IMR-90 (cell line): ENCODE data around the gene MSANTD1. TPM values are rescaled to one million over a fixed set of nuclear protein-coding genes. Genes with fewer than 3 reads are reported as not detected.

Experiments used
- ATAC-seq: fragments of 200-7000 bp; cut with Tn5 transposase; 2 replicates; pipeline ENCODE4 v1.9.1; 2020; ENCODE audit warnings: low read depth, mild to moderate bottlenecking, moderate library complexity
- BruUV-seq: library from RNA; stranded (reverse); fragments of 400-500 nt; replicated peaks from 2 replicates; lab custom pipeline; 2021; lab: Mats Ljungman, UMichigan
- CTCF ChIA-PET: fragments of 300-600 bp; formaldehyde crosslinking; extraction: SDS; loops from one replicate; lab custom pipeline; 2021; ENCODE audit warnings: antibody characterized with exemption; lab: Yijun Ruan, JAX
- POLR2A ChIA-PET: fragments of 300-600 bp; sonication (Branson Sonifier 250); formaldehyde crosslinking; loops from one replicate; lab custom pipeline; 2022; ENCODE audit warnings: antibody characterized with exemption; ENCODE audit not compliant: unreplicated experiment; lab: Charles Lee
- DNase-seq: peaks from one replicate; pipeline ENCODE4 v3.0.0; 2013
- H2AFZ ChIP-seq: replicated peaks from 2 replicates; pipeline ENCODE3; 2013; ENCODE audit warnings: low read length, mild to moderate bottlenecking; ENCODE audit not compliant: poor library complexity
- H2AK5ac ChIP-seq: 2 replicates; pipeline ENCODE4 v1.6.1; 2013; ENCODE audit warnings: low read depth, low read length, inconsistent platforms
- H2AK9ac ChIP-seq: replicated peaks from 2 replicates; pipeline ENCODE3; 2013; ENCODE audit warnings: mild to moderate bottlenecking, low read depth, low read length, moderate library complexity; ENCODE audit not compliant: poor library complexity
- H2BK120ac ChIP-seq: 2 replicates; pipeline ENCODE4 v1.6.1; 2013; ENCODE audit warnings: low read depth, low read length, inconsistent platforms
- H2BK15ac ChIP-seq: 3 replicates; pipeline ENCODE4 v1.6.1; 2013; ENCODE audit warnings: low read depth, low read length, inconsistent platforms
- H2BK20ac ChIP-seq: 2 replicates; pipeline ENCODE4 v1.6.1; 2013; ENCODE audit warnings: low read depth, mild to moderate bottlenecking, inconsistent platforms, low read length, moderate library complexity
- H2BK5ac ChIP-seq: 2 replicates; pipeline ENCODE4 v1.6.1; 2013; ENCODE audit warnings: mild to moderate bottlenecking, low read depth, low read length, inconsistent platforms; ENCODE audit not compliant: poor library complexity, severe bottlenecking
- H3K14ac ChIP-seq: replicated peaks from 2 replicates; pipeline ENCODE4 v1.6.1; 2013; ENCODE audit warnings: low read depth, low read length, inconsistent platforms
- H3K18ac ChIP-seq: 2 replicates; pipeline ENCODE4 v1.6.1; 2013; ENCODE audit warnings: low read depth, low read length, control low read depth
- H3K23ac ChIP-seq: 2 replicates; pipeline ENCODE4 v1.6.1; 2013; ENCODE audit warnings: low read depth, low read length, inconsistent platforms
- H3K27ac ChIP-seq: 2 replicates; pipeline ENCODE4 v1.5.1; 2013; ENCODE audit warnings: mild to moderate bottlenecking, control low read depth, low read length; ENCODE audit not compliant: insufficient read depth
- H3K27me3 ChIP-seq: 2 replicates; pipeline ENCODE4 v1.6.1; 2013; ENCODE audit warnings: low read length; ENCODE audit not compliant: control insufficient read depth, insufficient read depth
- H3K36me3 ChIP-seq: 2 replicates; pipeline ENCODE4 v1.6.1; 2013; ENCODE audit warnings: low read length, mixed read lengths; ENCODE audit not compliant: control insufficient read depth, insufficient read depth
- H3K4ac ChIP-seq: 2 replicates; pipeline ENCODE4 v1.6.1; 2013; ENCODE audit warnings: low read depth, low read length, inconsistent platforms
- H3K4me1 ChIP-seq: 2 replicates; pipeline ENCODE4 v1.6.1; 2013; ENCODE audit warnings: low read length, mixed read lengths; ENCODE audit not compliant: control insufficient read depth, insufficient read depth
- H3K4me2 ChIP-seq: 2 replicates; pipeline ENCODE4 v1.6.1; 2013; ENCODE audit warnings: low read depth, mild to moderate bottlenecking, control low read depth, low read length, moderate library complexity
- H3K4me3 ChIP-seq: 2 replicates; pipeline ENCODE4 v1.5.1; 2013; ENCODE audit warnings: low read depth, mild to moderate bottlenecking, control low read depth, low read length, moderate library complexity; ENCODE audit not compliant: insufficient read depth
- H3K56ac ChIP-seq: 2 replicates; pipeline ENCODE4 v1.6.1; 2013; ENCODE audit warnings: low read length, inconsistent platforms; ENCODE audit not compliant: insufficient read depth; ENCODE audit errors: extremely low read depth
- H3K79me1 ChIP-seq, 2 experiments: 2 replicates each; pipeline ENCODE4 v1.6.1; 2013; ENCODE audit warnings: low read length in 2 of 2, inconsistent platforms in 1 of 2, low read depth in 1 of 2
- H3K9ac ChIP-seq: 2 replicates; pipeline ENCODE4 v1.6.1; 2013; ENCODE audit warnings: low read depth, low read length, control low read depth
- H3K9me1 ChIP-seq: 2 replicates; pipeline ENCODE4 v1.6.1; 2013; ENCODE audit warnings: low read length, inconsistent platforms; ENCODE audit not compliant: insufficient read depth
- H3K9me3 ChIP-seq: 2 replicates; pipeline ENCODE4 v1.6.1; 2013; ENCODE audit warnings: low read length; ENCODE audit not compliant: control insufficient read depth, insufficient read depth
- H4K20me1 ChIP-seq: 2 replicates; pipeline ENCODE4 v1.6.1; 2013; ENCODE audit warnings: low read length, inconsistent platforms; ENCODE audit not compliant: insufficient read depth
- H4K5ac ChIP-seq: 2 replicates; pipeline ENCODE4 v1.6.1; 2013; ENCODE audit warnings: mild to moderate bottlenecking, low read depth, low read length, control low read depth
- H4K8ac ChIP-seq, 2 experiments: 2 replicates each; pipeline ENCODE4 v1.6.1; 2013; ENCODE audit warnings: low read depth in 2 of 2, low read length in 2 of 2, control low read depth in 1 of 2, inconsistent platforms in 1 of 2
- H4K91ac ChIP-seq: 2 replicates; pipeline ENCODE4 v1.6.1; 2013; ENCODE audit warnings: low read depth, low read length, inconsistent platforms; ENCODE audit not compliant: insufficient read depth
- BHLHE40 ChIP-seq: fragments of 150-350 bp; IDR thresholded peaks from 2 replicates; pipeline ENCODE4 v1.6.1; 2016; ENCODE audit warnings: mild to moderate bottlenecking, low read depth, low read length
- CHD1 ChIP-seq: IDR thresholded peaks from 2 replicates; pipeline ENCODE4 v1.6.1; 2012; ENCODE audit warnings: low read depth, low read length, improper control_type of control experiment
- ELK1 ChIP-seq: fragments of 150-350 bp; IDR thresholded peaks from 2 replicates; pipeline ENCODE4 v1.6.1; 2016; ENCODE audit warnings: low read depth, mild to moderate bottlenecking, low read length, moderate library complexity, borderline replicate concordance
- MAFK ChIP-seq: IDR thresholded peaks from 2 replicates; pipeline ENCODE4 v1.6.1; 2012; ENCODE audit warnings: low read depth, low read length, improper control_type of control experiment
- RAD21 ChIP-seq: IDR thresholded peaks from 2 replicates; pipeline ENCODE4 v1.6.1; 2012; ENCODE audit warnings: low read length, improper control_type of control experiment
- RCOR1 ChIP-seq: IDR thresholded peaks from 2 replicates; pipeline ENCODE4 v1.6.1; 2012; ENCODE audit warnings: mild to moderate bottlenecking, low read length, improper control_type of control experiment; ENCODE audit not compliant: insufficient replicate concordance
- RFX5 ChIP-seq: IDR thresholded peaks from 2 replicates; pipeline ENCODE4 v1.8.0; 2012; ENCODE audit warnings: low read depth, mild to moderate bottlenecking, low read length, moderate library complexity
- SMC3 ChIP-seq: fragments of 150-350 bp; IDR thresholded peaks from 2 replicates; pipeline ENCODE4 v1.6.1; 2016; ENCODE audit warnings: low read depth, mild to moderate bottlenecking, antibody characterized with exemption, low read length, moderate library complexity
- USF2 ChIP-seq: fragments of 150-350 bp; IDR thresholded peaks from 2 replicates; pipeline ENCODE4 v1.6.1; 2017; ENCODE audit warnings: mild to moderate bottlenecking, antibody characterized with exemption, low read length, low read depth
- WGBS, 2 experiments: methylation state at CpG; one replicate each; pipeline versions ENCODE4 v1.1.5 to v1.1.7; 2013; ENCODE audit warnings: missing lambda C conversion rate in 2 of 2; ENCODE audit not compliant: insufficient read length in 1 of 2; ENCODE audit errors: extremely low coverage in 2 of 2; 5-methylcytosine and 5-hydroxymethylcytosine counted together
- dilution Hi-C: fragments of 300-500 bp; cut with HindIII; formaldehyde crosslinking; loops from one replicate; pipeline ENCODE4 v1.14.3; 2018; ENCODE audit warnings: low sequenced_read_pairs; ENCODE audit not compliant: unreplicated experiment
- in situ Hi-C: fragments of 300-500 bp; cut with MboI; formaldehyde crosslinking; loops from 3 replicates; pipeline ENCODE4 v1.14.3; 2019; ENCODE audit warnings: low sequenced_read_pairs, inconsistent platforms, mixed read lengths
- intact Hi-C: fragments of 100-400 bp; cut with micrococcal nuclease; formaldehyde crosslinking; loops from 2 replicates; pipeline ENCODE4 v1.10.0; 2022
- polyA plus RNA-seq, 3 experiments: library from polyadenylated mRNA; depleted of rRNA; stranded (reverse); fragments of >200 nt; gene quantifications; 2 replicates each; pipeline ENCODE4 v1.2.3, GENCODE V29; 2012; ENCODE audit warnings: low replicate concordance in 1 of 3
- total RNA-seq: library from RNA; depleted of rRNA; stranded (reverse); fragments of >200 nt; gene quantifications from 2 replicates; pipeline ENCODE4 v1.2.3, GENCODE V29; 2012

The MSANTD1 gene
- total and polyA plus RNA-seq, 2 of the 4 experiments (the other 2 are of a cell fraction) = under 0.01 to 0.07 TPM

GRCh38 chr4:3261411-3262207 is 12.7 kb downstream of the MSANTD1 start:
- H3K9ac ChIP-seq = no peak overlapping the region
- H4K20me1 ChIP-seq = no peaks in the 10 kb centered on the region
- H3K36me3 ChIP-seq = no peaks in the 10 kb centered on the region
- peaks cover 21% of the 10 kb centered on the region for H3K27me3 ChIP-seq
- no peak overlapping the region for H2AFZ ChIP-seq
- no peak overlapping the region for H3K4ac ChIP-seq
- ATAC-seq (no peak), DNase-seq (no peak)
- no peak overlapping the region for H4K91ac ChIP-seq
- no peak overlapping the region for H2AK5ac ChIP-seq
- no peak overlapping the region for H2BK5ac ChIP-seq
- no peak overlapping the region for H3K56ac ChIP-seq
- no peak overlapping the region for H3K4me3 ChIP-seq
- H4K5ac ChIP-seq = no peak overlapping the region
- no peak overlapping the region for H4K8ac ChIP-seq
- H2BK20ac ChIP-seq = no peak overlapping the region
- dilution Hi-C loops (no loop called here), in situ Hi-C loops (no loop called here), intact Hi-C loops (no loop called here)
- no peak overlapping the region for H3K27ac ChIP-seq
- ChIA-PET POLR2A (no interaction called here), CTCF (no interaction called here)
- no peak for TF ChIP-seq RAD21
- TF ChIP-seq ELK1 = no peak
- TF ChIP-seq RFX5 = no peak
- no peak for TF ChIP-seq RCOR1
- TF ChIP-seq CHD1 = no peak
- TF ChIP-seq BHLHE40 = no peak
- no peak for TF ChIP-seq SMC3
- TF ChIP-seq USF2 = no peak
- TF ChIP-seq MAFK = no peak
- H3K79me1 ChIP-seq = no peaks in the 10 kb centered on the region
- no peaks in the 10 kb centered on the region for H3K9me3 ChIP-seq
- H3K4me2 ChIP-seq = no peak overlapping the region
- H3K9me1 ChIP-seq = no peaks in the 10 kb centered on the region
- H3K18ac ChIP-seq = no peak overlapping the region
- no peak overlapping the region for H2AK9ac ChIP-seq
- no peak overlapping the region for H2BK120ac ChIP-seq
- no peaks in the 10 kb centered on the region for H3K4me1 ChIP-seq
- no peak overlapping the region for H3K23ac ChIP-seq
- H2BK15ac ChIP-seq = no peak overlapping the region
- BruUV-seq = no TSS peak
- WGBS, 2 experiments = 80% methylated on average over 17 of the region's 35 CpGs; no CpG with 5 or more reads in 1 of the 2 experiments
- H3K14ac ChIP-seq = no peak overlapping the region
